Measurements from ENCODE around the gene SLN.

The SLN gene

DNA sequence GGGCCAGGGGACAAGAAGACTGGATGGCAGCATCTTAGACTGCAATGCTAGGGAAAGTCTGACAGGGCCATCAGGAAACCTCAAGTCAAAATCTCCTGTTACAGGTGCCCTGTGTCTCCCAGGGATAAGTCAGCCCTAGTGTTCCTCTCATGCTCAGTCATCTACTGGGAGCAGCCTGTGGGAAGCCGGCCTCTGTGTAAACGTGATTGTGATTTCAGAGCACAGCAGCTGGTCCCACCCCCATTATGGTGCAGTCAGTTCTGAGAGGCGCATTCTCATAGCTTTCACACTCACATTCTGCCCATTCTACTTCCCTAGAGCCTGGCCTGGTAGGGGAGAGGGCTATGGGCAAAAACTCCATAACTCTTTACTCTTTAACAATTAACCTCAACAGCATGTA, 7.2 kb upstream of the SLN start:
- DNase-seq, result peak; percentile 36 to 70

DNA sequence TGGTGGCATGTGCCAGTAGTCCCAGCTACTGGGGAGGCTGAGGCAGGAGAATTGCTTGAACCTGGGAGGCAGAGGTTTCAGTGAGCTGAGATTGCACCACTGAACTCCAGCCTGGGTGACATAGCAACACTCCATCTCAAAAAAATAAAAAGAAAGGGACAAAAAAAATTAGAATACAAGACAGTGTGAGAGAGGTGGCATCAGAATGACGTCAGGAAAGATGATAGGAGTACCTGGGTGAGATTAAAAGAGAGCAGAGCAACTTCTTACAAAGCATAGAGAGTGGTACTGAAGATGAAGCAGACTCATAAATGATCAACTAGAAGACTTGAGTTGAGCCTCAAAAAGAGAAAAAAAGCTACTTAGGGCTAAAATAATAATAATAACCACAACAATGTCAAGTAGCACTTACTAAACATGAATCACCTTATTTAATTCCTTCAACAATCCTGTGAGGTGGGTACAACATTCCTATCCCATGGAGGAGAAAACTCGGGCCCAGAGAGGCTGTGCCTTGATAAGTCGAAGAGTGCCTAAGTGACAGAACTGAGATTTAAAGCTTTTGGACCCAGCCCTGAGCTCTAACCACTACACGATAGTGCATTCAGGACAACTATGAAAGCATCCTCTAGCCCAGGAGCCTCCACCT, 5.2 kb upstream of the SLN start:
- DNase-seq, result no peak

DNA sequence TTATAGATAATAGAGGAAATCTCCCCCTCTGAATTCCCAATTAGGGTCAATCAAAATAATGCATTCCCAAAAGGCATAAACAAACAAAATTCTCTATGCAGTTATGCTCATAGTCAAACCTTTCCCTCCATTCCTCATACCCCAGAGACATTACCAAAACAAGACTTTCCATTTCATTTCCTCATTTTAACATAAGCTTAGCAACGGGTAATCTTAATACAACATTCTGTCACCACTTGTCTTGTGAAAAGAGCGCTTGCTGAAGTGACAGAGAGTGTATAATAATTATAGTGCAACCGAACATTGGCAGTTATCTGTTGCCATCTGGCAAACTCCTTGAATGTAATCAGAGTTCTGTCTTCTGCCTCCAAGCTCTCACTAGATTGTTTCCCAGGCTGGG, 1.2 kb upstream of the SLN start:
- DNase-seq, result peak; percentile 86 to 93

DNA sequence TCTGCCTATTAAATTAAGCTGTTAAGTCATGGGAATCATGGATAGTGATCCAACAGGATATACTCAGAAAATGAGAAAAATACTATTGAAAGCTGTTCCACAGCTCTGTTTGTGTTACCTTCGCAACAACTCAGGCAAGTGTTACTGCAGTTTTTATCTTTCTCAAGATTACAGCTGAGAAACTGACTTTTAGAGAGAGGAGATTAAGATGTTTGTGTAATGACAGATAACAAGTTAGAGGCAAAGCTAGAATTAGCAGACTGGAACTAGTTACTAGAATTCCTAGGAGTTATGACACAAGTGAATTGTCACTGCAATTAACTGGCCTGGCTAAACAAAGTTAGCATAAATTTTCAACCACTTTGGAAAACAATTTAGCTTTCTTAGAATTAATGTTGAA, 1.6 kb downstream of the SLN start:
- DNase-seq, result no peak

DNA sequence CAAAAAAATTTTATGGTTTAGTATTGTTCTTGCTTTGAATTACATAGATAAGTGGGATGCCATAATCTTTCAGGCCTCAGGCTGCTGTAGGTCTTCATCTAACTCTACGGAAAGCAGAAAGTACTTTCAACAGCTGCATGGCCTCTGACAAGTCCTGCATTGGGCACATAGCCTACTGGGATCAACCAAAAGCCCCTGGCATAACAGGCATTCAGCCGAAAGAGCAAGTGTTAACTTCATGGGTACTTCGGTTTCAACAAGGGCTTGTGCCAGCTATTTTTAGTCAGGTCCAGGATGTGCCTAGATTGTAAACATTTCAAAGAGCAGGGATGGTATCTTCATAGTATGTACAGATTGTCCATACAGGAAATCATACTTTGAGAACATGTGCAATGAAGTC, 3.1 kb downstream of the SLN start:
- no peak for DNase-seq

DNA sequence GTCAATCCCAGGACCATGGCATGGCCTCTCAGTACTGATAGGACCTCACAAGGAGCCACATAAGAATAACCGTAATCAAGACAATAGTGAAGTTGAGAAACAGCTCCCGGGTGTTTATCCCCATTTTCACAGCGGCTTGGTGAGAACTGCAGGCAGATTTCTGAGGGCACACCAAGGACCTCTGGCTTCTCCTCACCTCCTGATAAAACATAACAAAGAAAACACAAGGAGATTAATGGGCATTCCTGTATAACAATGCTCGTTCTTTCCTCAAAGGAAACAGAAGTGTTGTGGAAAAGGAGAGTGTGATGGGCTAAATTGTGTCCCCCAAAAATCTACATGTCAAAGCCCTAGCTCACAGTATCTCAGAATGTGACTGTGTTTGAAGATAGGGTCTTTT, 4.0 kb downstream of the SLN start:
- no peak for DNase-seq

DNA sequence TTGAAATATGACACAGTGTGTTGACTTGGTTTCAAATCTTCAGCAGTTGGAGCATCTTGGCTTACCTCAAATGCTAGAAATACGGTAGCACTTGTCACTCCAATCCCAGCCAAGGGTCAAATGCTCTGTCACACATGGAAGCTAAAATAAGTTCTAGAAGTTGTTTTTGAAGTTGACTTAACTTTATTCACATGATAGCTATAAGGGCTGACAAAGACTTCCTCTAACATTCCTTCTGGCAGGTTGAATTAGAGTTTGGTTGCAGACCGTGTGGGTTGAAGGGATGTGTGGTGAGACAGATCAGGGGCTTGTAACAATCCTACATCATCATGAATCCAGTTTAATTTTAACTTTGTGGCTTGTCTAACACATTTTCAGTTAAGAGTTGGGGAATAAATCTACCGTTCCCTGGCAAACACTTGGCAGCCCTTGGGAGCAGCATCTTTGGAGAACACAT, 4.6 kb downstream of the SLN start:
- no peak for DNase-seq

DNA sequence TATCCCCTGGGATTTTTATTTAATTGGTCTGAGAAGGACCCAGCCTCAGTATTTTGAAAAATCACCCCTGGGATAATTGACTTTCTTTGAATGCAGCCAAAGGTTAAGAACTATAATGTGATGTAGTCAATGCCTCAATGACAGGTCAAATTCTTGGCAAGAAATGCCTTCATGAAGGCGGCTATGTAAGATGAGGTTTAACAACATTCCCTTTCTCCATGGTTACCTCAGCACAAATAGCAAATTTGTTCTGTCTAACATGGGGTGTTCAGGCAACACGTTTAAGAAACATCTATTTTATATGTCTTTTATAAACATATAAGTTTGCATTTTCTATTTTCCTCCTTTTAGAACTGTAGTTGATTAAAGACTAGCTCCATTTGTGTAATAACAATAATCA, 5.3 kb downstream of the SLN start:
- DNase-seq, result no peak

DNA sequence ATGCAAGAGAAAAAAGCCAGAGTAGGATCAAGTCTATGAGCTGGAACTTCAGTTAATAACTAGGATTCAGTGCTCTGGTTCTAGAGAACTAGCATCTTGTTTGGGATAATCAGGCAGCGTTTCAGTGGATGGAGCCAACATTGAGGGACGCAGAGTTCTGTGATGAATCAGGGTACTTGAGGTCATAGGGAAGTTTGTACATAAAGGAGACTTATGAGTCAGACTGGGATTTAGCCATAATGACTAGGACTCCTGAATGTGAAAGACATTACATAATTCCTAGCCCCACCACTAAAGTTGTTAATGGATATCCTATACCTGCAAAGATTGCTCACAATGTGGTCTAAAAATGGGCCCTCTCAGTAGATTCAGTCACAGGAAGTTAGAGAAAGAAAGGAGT, 6.8 kb downstream of the SLN start:
- no peak for DNase-seq

DNA sequence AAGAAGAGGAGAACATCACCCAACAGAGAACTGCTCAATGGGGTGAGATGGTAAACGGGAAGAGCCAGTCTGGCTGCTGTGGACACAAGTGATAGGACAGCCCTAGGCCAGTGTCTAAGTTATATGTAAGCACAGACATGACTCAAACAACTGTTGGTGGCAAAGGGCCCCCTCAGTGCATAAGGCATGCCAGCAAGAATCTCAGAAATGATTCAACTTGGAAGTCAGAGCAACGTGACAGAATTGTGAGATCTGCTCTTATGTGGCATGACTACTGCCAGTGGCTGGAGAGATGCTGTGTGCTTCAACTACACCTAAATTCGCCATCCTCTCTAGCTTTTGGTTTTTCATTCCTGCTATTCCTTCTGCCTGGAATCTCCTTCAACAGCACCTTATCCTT, 7.4 kb downstream of the SLN start:
- DNase-seq, result no peak

DNA sequence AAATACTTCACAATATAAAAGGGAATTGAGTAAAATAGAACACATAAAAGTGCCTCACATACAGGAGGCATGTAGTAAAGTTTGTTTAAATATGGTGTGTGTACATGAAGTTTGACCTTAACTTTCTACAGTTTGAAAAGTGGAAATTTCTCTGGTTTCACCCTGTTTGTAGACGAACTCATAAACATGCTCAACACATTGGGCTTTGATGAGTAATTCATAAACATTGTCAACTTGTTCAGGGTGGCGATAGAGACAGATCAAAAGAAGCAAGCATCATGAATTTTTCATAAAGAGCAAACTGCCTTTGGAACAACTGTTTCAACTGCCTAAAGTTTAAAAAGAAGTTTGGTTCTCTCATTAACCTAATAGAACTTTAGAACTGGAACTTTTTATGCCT, 9.1 kb downstream of the SLN start:
- DNase-seq, result no peak

DNA sequence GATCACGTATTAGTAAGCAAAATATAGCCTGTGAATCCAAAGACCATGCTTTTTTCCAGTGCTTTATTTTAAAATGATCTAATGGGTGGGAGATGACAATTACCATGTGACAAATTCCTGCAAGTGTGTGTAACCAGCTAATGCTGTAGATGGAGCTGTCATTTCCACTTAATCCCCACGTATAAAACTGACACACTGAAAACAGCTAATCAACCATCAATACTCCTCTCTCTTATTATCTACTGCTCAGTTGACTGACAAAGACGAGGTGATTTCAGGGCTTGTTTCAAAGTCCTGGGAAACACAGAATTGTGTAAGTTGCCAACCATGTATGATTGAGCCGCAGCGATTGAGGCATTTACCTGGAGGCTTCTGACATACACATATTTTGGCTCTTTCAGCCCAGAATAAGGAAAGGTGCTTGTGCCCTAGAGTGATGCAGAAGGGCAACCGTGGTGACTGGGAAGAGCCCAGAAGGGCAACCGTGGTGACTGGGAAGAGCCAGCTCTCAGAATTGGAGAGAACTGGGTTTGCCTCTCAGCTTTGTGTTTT, 9.7 kb downstream of the SLN start:
- DNase-seq, result no peak

DNA sequence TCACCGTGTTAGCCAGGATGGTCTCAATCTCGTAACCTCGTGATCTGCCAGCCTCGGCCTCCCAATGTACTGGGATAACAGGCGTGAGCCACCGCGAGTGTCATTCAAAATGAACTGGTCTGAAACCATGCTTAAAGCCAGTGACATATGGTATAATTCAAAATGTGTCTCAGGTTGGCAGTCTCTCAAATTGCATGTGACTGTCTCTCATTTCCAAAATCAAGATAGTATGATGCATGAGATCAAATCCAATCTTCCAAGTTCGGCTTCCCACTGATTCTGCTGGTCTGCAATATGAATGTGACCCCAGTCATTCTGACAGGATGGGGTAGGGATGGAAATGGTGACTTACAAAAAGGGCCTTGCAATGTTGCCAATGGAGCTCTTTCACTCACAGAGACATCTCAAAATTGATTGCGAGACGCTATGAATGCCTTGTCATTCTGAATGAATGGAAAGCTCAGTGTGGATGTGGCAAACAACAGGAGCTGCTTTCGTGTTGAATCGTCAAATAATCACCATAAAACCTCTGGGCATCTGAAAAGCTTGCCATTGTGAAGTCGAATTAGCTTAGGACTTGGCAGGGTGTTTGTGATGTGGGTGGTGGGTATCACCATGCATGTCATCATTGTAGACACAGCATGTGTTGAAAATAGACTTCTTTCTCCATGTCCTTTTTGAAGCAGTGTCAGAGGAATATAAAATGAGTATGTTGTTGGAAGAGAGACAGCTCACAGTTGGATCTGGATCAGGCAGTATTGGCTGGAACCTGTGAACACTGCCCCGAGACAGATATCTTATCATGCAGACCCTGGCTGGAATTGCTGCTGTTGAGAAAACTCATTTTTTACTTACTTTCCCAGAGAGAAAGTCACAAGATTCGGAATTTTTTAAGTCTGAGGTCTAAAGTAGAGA, 12.2 kb downstream of the SLN start:
- no peak for DNase-seq

DNA sequence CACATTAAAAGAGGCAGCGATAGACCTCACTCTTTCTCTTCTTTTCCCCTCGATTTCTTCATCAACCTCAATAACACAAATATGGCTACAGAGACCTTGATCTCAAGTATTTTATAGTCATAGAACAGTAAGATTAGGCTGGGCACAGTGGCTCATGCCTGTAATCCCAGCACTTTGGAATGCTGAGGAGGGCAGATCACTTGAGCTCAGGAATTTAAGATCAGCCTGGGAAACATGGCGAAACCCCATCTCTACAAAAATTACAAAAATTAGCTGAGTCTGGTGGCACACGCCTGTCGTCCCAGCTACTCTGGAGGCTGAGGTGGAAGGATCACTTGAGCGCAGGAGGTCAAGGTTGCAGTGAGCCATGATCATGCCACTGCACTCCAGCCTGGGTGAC, 14.6 kb downstream of the SLN start:
- DNase-seq, result no peak

DNA sequence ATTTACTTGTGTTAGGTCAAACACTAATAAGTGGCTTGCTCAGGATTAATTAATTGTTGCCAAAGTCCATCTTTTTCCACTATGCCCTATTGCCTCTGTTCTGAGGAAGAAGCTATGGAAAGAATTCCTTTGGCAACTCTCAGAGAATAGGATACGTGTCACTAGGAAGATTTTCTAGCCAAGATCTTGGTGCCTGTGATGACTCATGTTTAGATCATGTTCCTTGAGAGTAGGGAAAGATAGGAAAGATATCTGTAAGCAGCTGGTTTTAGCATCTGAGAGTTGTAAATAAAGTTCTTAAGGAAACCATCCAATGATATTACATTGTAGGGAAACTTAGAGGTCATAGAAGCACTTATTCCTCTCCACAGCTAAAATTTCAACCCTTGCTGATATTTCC, 15.7 kb downstream of the SLN start:
- DNase-seq, result no peak

DNA sequence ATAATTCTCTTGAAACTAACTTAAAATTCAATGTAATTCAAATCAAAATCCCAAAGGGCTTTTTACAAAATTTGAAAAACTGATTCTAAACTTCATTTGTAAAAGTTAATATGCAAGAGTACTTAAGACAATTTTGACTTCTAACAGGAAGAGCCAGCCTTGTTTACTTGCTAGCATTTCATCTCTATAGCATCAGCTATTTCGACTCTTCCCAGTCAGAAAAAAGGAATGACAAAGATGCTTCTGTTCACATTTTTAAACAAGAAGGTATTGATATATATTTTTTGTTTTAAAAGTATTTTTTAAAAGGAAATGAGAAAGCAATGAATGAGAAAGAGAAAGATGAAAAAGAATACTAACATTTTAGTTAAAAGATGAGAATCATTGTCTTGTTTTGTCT, 16.4 kb downstream of the SLN start:
- no peak for DNase-seq

DNA sequence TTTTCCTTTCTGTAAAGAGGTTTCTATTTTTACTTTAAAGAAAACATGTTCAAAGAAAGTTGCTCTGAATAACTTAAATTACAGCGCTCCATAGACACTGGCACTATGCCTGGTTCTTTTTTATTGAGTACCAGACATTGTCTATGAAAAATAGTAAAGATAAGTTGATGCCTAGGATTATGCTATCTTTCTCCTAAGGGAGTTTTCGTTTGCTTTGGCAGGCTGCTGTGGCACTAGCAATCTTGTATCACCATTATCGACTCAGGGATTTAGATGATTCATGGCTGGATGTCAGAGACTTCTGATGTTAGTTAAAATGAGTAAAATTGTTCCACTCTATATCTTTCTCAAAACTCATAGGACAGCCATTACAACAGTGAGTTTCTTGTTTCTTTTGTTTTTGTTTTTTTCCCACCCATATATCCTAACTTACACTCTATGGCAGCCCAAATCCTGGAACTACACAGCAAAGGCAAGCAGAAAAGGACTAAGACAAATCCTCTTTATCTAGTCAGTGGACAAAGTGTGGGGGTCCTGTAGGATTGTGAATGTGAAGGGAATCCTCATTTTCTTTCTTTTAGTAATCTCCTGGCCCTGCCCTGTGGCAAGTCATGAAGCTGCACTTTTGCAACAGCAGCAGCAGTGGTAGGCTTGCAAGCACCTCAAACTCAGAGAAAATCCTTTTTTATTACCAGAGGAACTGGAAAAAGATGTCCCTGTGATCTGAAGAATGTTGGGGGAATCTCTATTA, 20.7 kb downstream of the SLN start:
- DNase-seq, result no peak

DNA sequence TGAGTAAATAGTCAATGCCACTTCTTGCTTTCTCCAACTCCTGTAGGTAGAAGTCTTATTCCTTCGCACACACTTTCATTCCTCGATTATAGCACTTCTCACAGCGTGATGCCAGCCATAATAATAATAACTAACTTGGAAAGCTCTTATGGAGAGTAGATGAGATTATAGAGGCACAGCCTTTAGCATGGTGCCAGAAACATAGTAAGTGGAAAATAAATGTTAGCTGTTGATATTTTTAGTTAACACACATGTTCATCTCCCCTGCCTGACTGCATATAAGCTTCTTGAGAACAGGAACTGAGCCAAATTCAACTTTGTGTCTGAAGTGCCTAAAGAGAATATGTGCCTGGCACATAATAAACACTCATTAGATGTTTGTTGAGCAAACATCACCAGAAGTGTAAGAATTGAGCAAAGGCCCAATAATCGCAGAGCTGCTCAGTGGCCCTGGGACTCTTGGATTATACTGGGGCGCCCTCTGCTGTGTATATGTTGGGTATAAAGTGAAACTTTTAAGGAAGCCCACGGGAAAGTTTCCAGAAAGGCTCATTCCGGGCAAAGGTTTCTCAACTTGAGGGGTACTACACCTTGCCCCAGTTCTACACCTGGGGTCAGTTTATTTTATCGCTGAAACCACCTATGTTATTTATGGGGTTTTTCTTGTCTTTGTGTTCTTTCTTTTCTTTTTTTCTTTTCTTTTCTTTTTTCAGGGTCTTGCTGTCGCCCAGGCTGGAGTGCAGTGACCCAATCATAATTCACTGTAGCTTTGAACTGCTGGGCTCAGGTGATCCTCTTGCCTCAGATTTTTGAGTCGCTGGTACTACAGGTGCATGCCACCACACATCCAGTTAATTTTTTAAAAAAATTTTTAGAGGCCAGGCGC, 22.3 kb downstream of the SLN start:
- peak; percentile 22 to 62 for DNase-seq

DNA sequence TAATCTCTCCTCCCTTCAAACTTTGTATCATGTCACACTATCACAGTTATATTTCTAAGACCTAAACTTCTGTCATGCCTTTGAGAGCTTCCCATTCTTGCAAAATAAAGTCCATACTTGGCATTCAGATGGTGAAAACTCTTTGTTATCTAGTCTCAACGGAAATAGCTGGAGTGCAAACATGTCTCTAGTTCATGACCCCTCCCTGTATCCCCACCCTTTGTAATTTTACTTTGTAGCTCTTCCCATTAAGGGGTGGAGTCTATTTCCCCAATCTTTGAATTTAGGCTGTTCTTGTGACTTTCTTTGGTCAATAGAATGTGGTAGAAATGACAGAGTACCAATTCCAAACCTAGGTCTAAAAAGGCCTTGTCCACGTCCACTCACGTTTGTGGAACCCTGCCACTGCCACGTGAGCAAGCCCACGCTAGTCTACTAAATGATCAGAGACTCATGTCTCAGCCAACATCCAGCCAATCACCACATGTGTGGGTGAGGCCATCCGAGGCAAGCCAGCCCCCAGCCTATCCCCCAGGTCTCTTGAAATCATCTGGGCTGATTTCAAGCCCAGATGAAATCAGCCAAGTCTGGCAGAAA, 23.4 kb downstream of the SLN start:
- DNase-seq, result no peak

DNA sequence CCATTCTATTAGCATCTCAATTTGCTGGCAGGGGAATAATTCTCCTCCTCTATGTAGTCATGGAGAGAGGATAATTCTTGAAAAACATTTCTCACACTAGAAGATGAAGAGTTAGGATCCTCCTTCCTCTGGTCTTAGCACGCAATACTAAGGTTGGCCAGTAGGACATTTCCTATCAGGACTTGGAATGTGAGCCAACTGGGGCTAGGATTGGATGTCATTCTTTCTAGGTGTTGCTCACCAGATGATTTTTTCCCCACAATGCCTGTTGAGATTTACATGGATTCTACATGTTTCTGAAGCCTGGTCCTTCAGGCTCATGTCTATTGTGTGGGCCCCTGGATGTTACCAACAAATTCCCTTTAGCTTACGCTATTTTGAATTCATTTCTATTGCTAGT, 28.0 kb downstream of the SLN start:
- peak in 1 of 2 experiments; percentile 11 for DNase-seq

DNA sequence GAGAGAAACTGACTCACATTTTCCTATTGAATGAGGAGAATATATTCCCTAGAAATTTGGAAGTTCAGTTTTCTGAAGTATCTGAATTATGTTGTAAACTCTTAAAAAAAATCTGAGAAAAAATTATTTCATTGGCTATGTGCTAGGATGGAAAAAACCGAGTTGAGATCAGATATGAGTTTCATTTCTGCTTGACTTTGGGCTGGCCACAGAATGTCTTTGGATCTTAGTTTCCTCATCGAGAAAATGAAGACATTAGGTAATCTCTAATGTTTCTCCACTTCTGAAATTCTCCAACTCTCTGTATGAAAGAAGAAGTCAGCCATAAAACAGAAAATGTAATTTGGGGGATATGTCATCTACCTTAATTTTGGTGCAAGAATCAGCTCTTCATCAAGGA, 28.8 kb downstream of the SLN start:
- no peak for DNase-seq

DNA sequence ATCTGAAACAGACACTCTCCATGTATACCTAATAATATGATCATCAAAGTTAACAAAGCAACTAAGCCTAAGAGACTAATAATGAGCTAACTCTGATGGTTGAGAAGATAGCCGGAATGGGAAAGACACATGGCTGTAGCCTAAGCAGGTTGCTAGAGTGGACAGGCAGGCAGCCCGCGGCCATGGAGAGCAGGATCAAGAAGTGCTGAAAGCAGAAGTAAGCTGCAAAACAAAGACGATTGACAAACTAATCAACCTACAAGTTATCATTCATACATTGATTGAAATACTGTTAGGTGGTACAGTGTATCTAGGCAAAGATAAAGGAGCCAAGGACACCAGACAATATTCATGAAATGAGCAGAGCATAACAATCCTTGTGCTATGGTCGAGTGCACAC, 29.3 kb downstream of the SLN start:
- no peak for DNase-seq
